ENCODE data around the gene RUSF1. TPM values are rescaled to one million over a fixed set of nuclear protein-coding genes. Genes with fewer than 3 reads are reported as not detected.

RUSF1 gene
- total and polyA plus RNA-seq, 9 of the 15 experiments (the other 6 are each of a cell fraction or from before 2014, with no cell fraction given), result 0.80 to 52.8 (median 27.6) TPM

GRCh38 chr16:31458844-31459686 lies 49.1 kb downstream of the RUSF1 start, which contains the start of gene ARMC5 (continued):
- TF ChIP-seq CTCFL (IDR thresholded peaks at IDR 0.05; ENCODE audit: borderline replicate concordance, insufficient read depth, low read depth, low read length, poor library complexity, severe bottlenecking) (peak; percentile 92), SMAD4 (CRISPR knock-in tag; conservative IDR thresholded peaks at IDR 0.05) (peak; percentile 28), MAX (CRISPR knock-in tag; IDR thresholded peaks at IDR 0.05) (peak; percentile 95), ELK1 (CRISPR knock-in tag; IDR thresholded peaks at IDR 0.05) (no peak), ZBTB43 (CRISPR knock-in tag; IDR thresholded peaks at IDR 0.05) (peak; percentile 69; the same call in 1 of the 2 replicates), ZNF395 (CRISPR knock-in tag; IDR thresholded peaks at IDR 0.05) (no peak), TAF1 (IDR thresholded peaks at IDR 0.05; ENCODE audit: control insufficient read depth, extremely low read depth, insufficient read depth, low read length, severe bottlenecking) (peak; percentile 92), TEAD1 (CRISPR knock-in tag; IDR thresholded peaks at IDR 0.05) (peak; percentile 16 to 63; a peak in 3 of 4 replicates), ESRRA (IDR thresholded peaks at IDR 0.05; ENCODE audit: borderline replicate concordance, low read depth) (peak; percentile 55; the same call in 1 of the 2 replicates), SUPT5H (IDR thresholded peaks at IDR 0.05) (peak; percentile 96), CAMTA2 (CRISPR knock-in tag; conservative IDR thresholded peaks at IDR 0.05) (no peak; the same call in 1 of the 2 replicates), ILK (tag; IDR thresholded peaks at IDR 0.05; ENCODE audit: borderline replicate concordance, low read depth) (no peak), RBM22 (IDR thresholded peaks at IDR 0.05; ENCODE audit: low read depth, low read length, poor library complexity, severe bottlenecking) (peak; percentile 75), POLR2AphosphoS5 (IDR thresholded peaks at IDR 0.05; ENCODE audit: control insufficient read depth, insufficient read depth, low read depth, low read length) (peak; percentile 77), ATF7 (IDR thresholded peaks at IDR 0.05) (peak; percentile 87)
- TF ChIP-seq, protein P1, sequence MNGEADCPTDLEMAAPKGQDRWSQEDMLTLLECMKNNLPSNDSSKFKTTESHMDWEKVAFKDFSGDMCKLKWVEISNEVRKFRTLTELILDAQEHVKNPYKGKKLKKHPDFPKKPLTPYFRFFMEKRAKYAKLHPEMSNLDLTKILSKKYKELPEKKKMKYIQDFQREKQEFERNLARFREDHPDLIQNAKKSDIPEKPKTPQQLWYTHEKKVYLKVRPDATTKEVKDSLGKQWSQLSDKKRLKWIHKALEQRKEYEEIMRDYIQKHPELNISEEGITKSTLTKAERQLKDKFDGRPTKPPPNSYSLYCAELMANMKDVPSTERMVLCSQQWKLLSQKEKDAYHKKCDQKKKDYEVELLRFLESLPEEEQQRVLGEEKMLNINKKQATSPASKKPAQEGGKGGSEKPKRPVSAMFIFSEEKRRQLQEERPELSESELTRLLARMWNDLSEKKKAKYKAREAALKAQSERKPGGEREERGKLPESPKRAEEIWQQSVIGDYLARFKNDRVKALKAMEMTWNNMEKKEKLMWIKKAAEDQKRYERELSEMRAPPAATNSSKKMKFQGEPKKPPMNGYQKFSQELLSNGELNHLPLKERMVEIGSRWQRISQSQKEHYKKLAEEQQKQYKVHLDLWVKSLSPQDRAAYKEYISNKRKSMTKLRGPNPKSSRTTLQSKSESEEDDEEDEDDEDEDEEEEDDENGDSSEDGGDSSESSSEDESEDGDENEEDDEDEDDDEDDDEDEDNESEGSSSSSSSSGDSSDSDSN (IDR thresholded peaks at IDR 0.05; ENCODE audit: borderline replicate concordance in 1 of 2, low read depth in 2 of 2, low read length in 2 of 2), result peak; percentile 50 to 85; a peak in 2 of 4 replicates

Data from K562 (cell line).